Measurements from ENCODE around the gene RWDD4. TPM values are rescaled to one million over a fixed set of nuclear protein-coding genes. Genes with fewer than 3 reads are reported as not detected.

The RWDD4 gene
- total and polyA plus RNA-seq, 2 donors, result 25.6 to 26.1 TPM

GRCh38 chr4:183681119-183681518 lies 22.1 kb upstream of the RWDD4 start:
- H3K4me3 ChIP-seq (ENCODE audit: low read length in 2 of 2), result no peak overlapping the region
- no peaks in the 10 kb centered on the region for H3K4me1 ChIP-seq (ENCODE audit: control insufficient read depth in 2 of 2, insufficient read depth in 2 of 2, low read length in 2 of 2)
- H3K27ac ChIP-seq (ENCODE audit: low read depth in 1 of 2, low read length in 1 of 2), result no peak overlapping the region
- H3K9me3 ChIP-seq (ENCODE audit: control insufficient read depth in 2 of 2, insufficient read depth in 1 of 2, low read length in 1 of 2), result no peaks in the 10 kb centered on the region
- no peak for DNase-seq (ENCODE audit: low read depth in 6 of 9, low spot score in 9 of 9)
- no peaks in the 10 kb centered on the region for H3K27me3 ChIP-seq (ENCODE audit: control insufficient read depth in 2 of 2, insufficient read depth in 1 of 2, low read length in 1 of 2)
- H3K36me3 ChIP-seq (ENCODE audit: control insufficient read depth in 2 of 2, insufficient read depth in 2 of 2, low read length in 1 of 2), result peaks cover 22 to 43% of the 10 kb centered on the region in 2 donors
- WGBS, result 98% methylated on average over 4 of the region's 4 CpGs

DNA sequence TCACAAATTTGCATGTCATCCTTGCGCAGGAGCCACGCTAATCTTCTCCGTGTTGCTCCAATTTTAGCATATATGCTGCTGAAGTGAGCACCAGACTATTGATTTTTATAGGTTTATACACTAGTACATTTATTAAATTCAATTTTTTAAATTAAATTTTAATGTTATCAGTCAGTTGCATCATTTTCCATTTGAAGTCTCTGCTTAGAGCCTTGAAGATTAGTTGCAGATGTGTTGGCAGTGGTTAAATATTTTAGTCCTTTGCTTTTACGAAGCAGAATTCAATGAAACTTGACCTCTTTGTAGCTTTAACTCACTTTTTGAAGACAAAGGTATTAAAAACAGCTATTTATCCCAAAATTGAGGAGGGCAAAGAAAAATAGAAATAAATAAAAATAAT lies 16.6 kb upstream of the RWDD4 start:
- no peaks in the 10 kb centered on the region for H3K9me3 ChIP-seq (ENCODE audit: control insufficient read depth in 2 of 2, insufficient read depth in 1 of 2, low read length in 1 of 2)
- H3K36me3 ChIP-seq (ENCODE audit: control insufficient read depth in 2 of 2, insufficient read depth in 2 of 2, low read length in 1 of 2), result peaks cover 12 to 37% of the 10 kb centered on the region in 2 donors
- no peak overlapping the region for H3K27ac ChIP-seq (ENCODE audit: low read depth in 1 of 2, low read length in 1 of 2)
- no peak overlapping the region for H3K4me3 ChIP-seq (ENCODE audit: low read length in 2 of 2)
- DNase-seq (ENCODE audit: low read depth in 6 of 9, low spot score in 9 of 9), result no peak
- 87% methylated on average over 4 of the region's 4 CpGs for WGBS
- no peaks in the 10 kb centered on the region for H3K4me1 ChIP-seq (ENCODE audit: control insufficient read depth in 2 of 2, insufficient read depth in 2 of 2, low read length in 2 of 2)
- H3K27me3 ChIP-seq (ENCODE audit: control insufficient read depth in 2 of 2, insufficient read depth in 1 of 2, low read length in 1 of 2), result no peaks in the 10 kb centered on the region

GRCh38 chr4:183674153-183674552 lies 15.2 kb upstream of the RWDD4 start:
- H3K36me3 ChIP-seq (ENCODE audit: control insufficient read depth in 2 of 2, insufficient read depth in 2 of 2, low read length in 1 of 2), result peaks cover 22 to 39% of the 10 kb centered on the region in 2 donors
- H3K4me3 ChIP-seq (ENCODE audit: low read length in 2 of 2), result no peak overlapping the region
- H3K27ac ChIP-seq (ENCODE audit: low read depth in 1 of 2, low read length in 1 of 2), result no peak overlapping the region
- no peaks in the 10 kb centered on the region for H3K9me3 ChIP-seq (ENCODE audit: control insufficient read depth in 2 of 2, insufficient read depth in 1 of 2, low read length in 1 of 2)
- DNase-seq (ENCODE audit: low read depth in 6 of 9, low spot score in 9 of 9), result no peak
- H3K27me3 ChIP-seq (ENCODE audit: control insufficient read depth in 2 of 2, insufficient read depth in 1 of 2, low read length in 1 of 2), result no peaks in the 10 kb centered on the region
- H3K4me1 ChIP-seq (ENCODE audit: control insufficient read depth in 2 of 2, insufficient read depth in 2 of 2, low read length in 2 of 2), result no peaks in the 10 kb centered on the region
- WGBS, result 90% methylated on average over 3 of the region's 3 CpGs

- Histone ChIP-seq H3K27ac (ENCODE audit: low read depth in 1 of 2, low read length in 1 of 2) (no peak overlapping the region), H3K27me3 (ENCODE audit: control insufficient read depth in 2 of 2, insufficient read depth in 1 of 2, low read length in 1 of 2) (no peaks in the 10 kb centered on the region), H3K4me1 (ENCODE audit: control insufficient read depth in 2 of 2, insufficient read depth in 2 of 2, low read length in 2 of 2) (no peaks in the 10 kb centered on the region), H3K36me3 (ENCODE audit: control insufficient read depth in 2 of 2, insufficient read depth in 2 of 2, low read length in 1 of 2) (peaks cover 21 to 49% of the 10 kb centered on the region in 2 donors), H3K4me3 (ENCODE audit: low read length in 2 of 2) (no peak overlapping the region), H3K9me3 (ENCODE audit: control insufficient read depth in 2 of 2, insufficient read depth in 1 of 2, low read length in 1 of 2) (no peaks in the 10 kb centered on the region)
- 93% methylated on average over 12 of the region's 12 CpGs for WGBS
- no peak for DNase-seq (ENCODE audit: low read depth in 6 of 9, low spot score in 9 of 9)
Observed at GRCh38 chr4:183670960-183671555, 12.1 kb upstream of the RWDD4 start.

DNA sequence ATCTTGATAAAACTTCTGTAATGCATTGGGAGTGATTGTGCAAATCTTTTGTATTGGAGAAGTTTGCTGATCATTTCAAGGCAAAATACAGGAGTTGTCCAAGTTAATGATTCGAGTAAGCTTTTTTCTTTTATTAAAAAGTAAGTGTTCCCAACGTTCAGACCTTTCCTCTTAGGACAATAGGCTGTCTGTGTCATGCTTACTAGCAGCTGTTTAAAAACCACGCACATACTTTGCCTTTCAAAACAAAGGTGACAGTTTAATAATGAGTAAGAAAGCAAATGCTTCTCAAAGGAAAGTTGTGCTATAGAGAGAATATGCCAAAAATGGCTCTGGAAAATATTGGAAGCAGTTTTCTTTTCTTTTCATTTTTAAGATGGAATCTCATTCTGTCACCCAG lies 11.3 kb upstream of the RWDD4 start:
- Histone ChIP-seq H3K9me3 (ENCODE audit: control insufficient read depth in 2 of 2, insufficient read depth in 1 of 2, low read length in 1 of 2) (no peaks in the 10 kb centered on the region), H3K27ac (ENCODE audit: low read depth in 1 of 2, low read length in 1 of 2) (no peak overlapping the region), H3K4me1 (ENCODE audit: control insufficient read depth in 2 of 2, insufficient read depth in 2 of 2, low read length in 2 of 2) (no peaks in the 10 kb centered on the region), H3K27me3 (ENCODE audit: control insufficient read depth in 2 of 2, insufficient read depth in 1 of 2, low read length in 1 of 2) (no peaks in the 10 kb centered on the region), H3K4me3 (ENCODE audit: low read length in 2 of 2) (no peak overlapping the region), H3K36me3 (ENCODE audit: control insufficient read depth in 2 of 2, insufficient read depth in 2 of 2, low read length in 1 of 2) (peaks cover 25 to 53% of the 10 kb centered on the region in 2 donors)
- 91% methylated on average over 3 of the region's 3 CpGs for WGBS
- DNase-seq (ENCODE audit: low read depth in 6 of 9, low spot score in 9 of 9), result no peak

GRCh38 chr4:183666088-183666487 lies 7.1 kb upstream of the RWDD4 start:
- no peaks in the 10 kb centered on the region for H3K9me3 ChIP-seq (ENCODE audit: control insufficient read depth in 2 of 2, insufficient read depth in 1 of 2, low read length in 1 of 2)
- no peaks in the 10 kb centered on the region for H3K27me3 ChIP-seq (ENCODE audit: control insufficient read depth in 2 of 2, insufficient read depth in 1 of 2, low read length in 1 of 2)
- H3K4me1 ChIP-seq (ENCODE audit: control insufficient read depth in 2 of 2, insufficient read depth in 2 of 2, low read length in 2 of 2), result no peaks in the 10 kb centered on the region
- H3K27ac ChIP-seq (ENCODE audit: low read depth in 1 of 2, low read length in 1 of 2), result no peak overlapping the region
- no peak overlapping the region for H3K4me3 ChIP-seq (ENCODE audit: low read length in 2 of 2)
- no peak for DNase-seq (ENCODE audit: low read depth in 6 of 9, low spot score in 9 of 9)
- 96% methylated on average over 1 of the region's 1 CpG for WGBS
- H3K36me3 ChIP-seq (ENCODE audit: control insufficient read depth in 2 of 2, insufficient read depth in 2 of 2, low read length in 1 of 2), result peaks cover 22 to 50% of the 10 kb centered on the region in 2 donors

DNA sequence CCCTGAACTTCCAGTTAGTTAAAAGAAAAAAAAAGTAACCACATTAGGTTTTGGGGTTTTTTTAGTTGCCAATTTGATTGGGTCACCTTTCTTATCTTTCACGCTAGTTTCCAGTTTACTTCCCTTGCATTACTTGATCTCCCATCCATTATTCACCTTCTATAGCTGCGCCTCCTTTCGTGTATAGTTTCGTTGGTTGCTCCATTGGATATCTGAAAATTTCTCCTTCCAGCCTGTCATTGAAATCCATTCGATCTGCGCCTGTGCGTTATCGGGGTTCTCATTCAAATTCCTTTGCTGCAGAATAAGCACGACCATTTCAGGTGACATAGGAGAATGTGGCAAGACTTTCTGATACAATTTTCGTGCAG lies 872 bp upstream of the RWDD4 start:
- no peaks in the 10 kb centered on the region for H3K9me3 ChIP-seq (ENCODE audit: control insufficient read depth in 2 of 2, insufficient read depth in 1 of 2, low read length in 1 of 2)
- no peaks in the 10 kb centered on the region for H3K27me3 ChIP-seq (ENCODE audit: control insufficient read depth in 2 of 2, insufficient read depth in 1 of 2, low read length in 1 of 2)
- peak overlapping the region in 1 of 2 donors; percentile 95 for H3K27ac ChIP-seq (ENCODE audit: low read depth in 1 of 2, low read length in 1 of 2)
- peaks cover 7 to 13% of the 10 kb centered on the region in 2 donors for H3K4me1 ChIP-seq (ENCODE audit: control insufficient read depth in 2 of 2, insufficient read depth in 2 of 2, low read length in 2 of 2)
- 14% methylated on average over 10 of the region's 10 CpGs for WGBS
- H3K36me3 ChIP-seq (ENCODE audit: control insufficient read depth in 2 of 2, insufficient read depth in 2 of 2, low read length in 1 of 2), result peaks cover 0 to 5% of the 10 kb centered on the region in 2 donors
- no peak for DNase-seq (ENCODE audit: low read depth in 6 of 9, low spot score in 9 of 9)
- peak overlapping the region; percentile 63 to 90 for H3K4me3 ChIP-seq (ENCODE audit: low read length in 2 of 2)

GRCh38 chr4:183658362-183659028 lies 490 bp downstream of the RWDD4 start:
- Histone ChIP-seq H3K4me3 (ENCODE audit: low read length in 2 of 2) (peak overlapping the region; percentile 63 to 67), H3K27me3 (ENCODE audit: control insufficient read depth in 2 of 2, insufficient read depth in 1 of 2, low read length in 1 of 2) (no peaks in the 10 kb centered on the region), H3K9me3 (ENCODE audit: control insufficient read depth in 2 of 2, insufficient read depth in 1 of 2, low read length in 1 of 2) (no peaks in the 10 kb centered on the region), H3K4me1 (ENCODE audit: control insufficient read depth in 2 of 2, insufficient read depth in 2 of 2, low read length in 2 of 2) (peaks cover 7 to 13% of the 10 kb centered on the region in 2 donors), H3K36me3 (ENCODE audit: control insufficient read depth in 2 of 2, insufficient read depth in 2 of 2, low read length in 1 of 2) (peaks cover 0 to 5% of the 10 kb centered on the region in 2 donors), H3K27ac (ENCODE audit: low read depth in 1 of 2, low read length in 1 of 2) (peak overlapping the region in 1 of 2 donors; percentile 31)
- peak in 6 of 9 donors; percentile 9 to 57 (median 14) for DNase-seq (ENCODE audit: low read depth in 6 of 9, low spot score in 9 of 9)
- under 1% methylated on average over 37 of the region's 39 CpGs for WGBS

GRCh38 chr4:183657564-183657963 lies 1.4 kb downstream of the RWDD4 start:
- Histone ChIP-seq H3K4me3 (ENCODE audit: low read length in 2 of 2) (peak overlapping the region in 1 of 2 donors; percentile 63), H3K9me3 (ENCODE audit: control insufficient read depth in 2 of 2, insufficient read depth in 1 of 2, low read length in 1 of 2) (no peaks in the 10 kb centered on the region), H3K27me3 (ENCODE audit: control insufficient read depth in 2 of 2, insufficient read depth in 1 of 2, low read length in 1 of 2) (no peaks in the 10 kb centered on the region), H3K4me1 (ENCODE audit: control insufficient read depth in 2 of 2, insufficient read depth in 2 of 2, low read length in 2 of 2) (peaks cover 7 to 13% of the 10 kb centered on the region in 2 donors), H3K27ac (ENCODE audit: low read depth in 1 of 2, low read length in 1 of 2) (no peak overlapping the region), H3K36me3 (ENCODE audit: control insufficient read depth in 2 of 2, insufficient read depth in 2 of 2, low read length in 1 of 2) (peaks cover 3 to 5% of the 10 kb centered on the region in 2 donors)
- DNase-seq (ENCODE audit: low read depth in 6 of 9, low spot score in 9 of 9), result peak in 1 of 9 donors; percentile 7
- 88% methylated on average over 3 of the region's 3 CpGs for WGBS

All from thymus (tissue), 11 donors.